C4-2B (cell line): ENCODE data around the gene NT5C1B.

ENCODE experiments used
- H3K27ac ChIP-seq: fragments of 450-650 bp; 2 replicates; pipeline ENCODE4 v1.5.1; 2017
- ZFX ChIP-seq: fragments of 450-650 bp; IDR thresholded peaks from 2 replicates; pipeline ENCODE4 v1.6.1; 2017
- TF ChIP-seq, protein P1 (sequence below): fragments of 450-650 bp; conservative IDR thresholded peaks from 2 replicates; pipeline ENCODE4 v1.5.1; 2017; ENCODE audit warnings: mild to moderate bottlenecking

Gene NT5C1B

DNA sequence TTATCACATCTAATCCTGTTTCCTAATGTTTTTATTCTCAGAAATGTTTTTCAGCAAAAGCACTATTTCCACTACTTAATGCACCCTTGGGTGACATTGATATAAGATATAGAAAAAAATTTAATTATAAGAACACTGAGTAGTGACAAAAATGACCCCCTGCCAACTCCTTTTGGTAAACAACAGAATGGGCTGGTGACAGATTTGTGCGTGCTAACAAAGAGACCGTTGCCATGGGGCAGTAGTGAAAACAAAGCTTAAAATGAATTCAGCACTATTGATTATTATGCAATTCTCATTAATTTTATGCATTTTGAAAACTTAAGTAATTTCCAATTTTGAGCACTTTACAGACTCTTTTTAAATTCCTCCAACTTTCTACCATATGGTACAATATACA, 62.0 kb downstream of the NT5C1B start:
- H3K27ac ChIP-seq = no peak overlapping the region
- TF ChIP-seq, protein P1, sequence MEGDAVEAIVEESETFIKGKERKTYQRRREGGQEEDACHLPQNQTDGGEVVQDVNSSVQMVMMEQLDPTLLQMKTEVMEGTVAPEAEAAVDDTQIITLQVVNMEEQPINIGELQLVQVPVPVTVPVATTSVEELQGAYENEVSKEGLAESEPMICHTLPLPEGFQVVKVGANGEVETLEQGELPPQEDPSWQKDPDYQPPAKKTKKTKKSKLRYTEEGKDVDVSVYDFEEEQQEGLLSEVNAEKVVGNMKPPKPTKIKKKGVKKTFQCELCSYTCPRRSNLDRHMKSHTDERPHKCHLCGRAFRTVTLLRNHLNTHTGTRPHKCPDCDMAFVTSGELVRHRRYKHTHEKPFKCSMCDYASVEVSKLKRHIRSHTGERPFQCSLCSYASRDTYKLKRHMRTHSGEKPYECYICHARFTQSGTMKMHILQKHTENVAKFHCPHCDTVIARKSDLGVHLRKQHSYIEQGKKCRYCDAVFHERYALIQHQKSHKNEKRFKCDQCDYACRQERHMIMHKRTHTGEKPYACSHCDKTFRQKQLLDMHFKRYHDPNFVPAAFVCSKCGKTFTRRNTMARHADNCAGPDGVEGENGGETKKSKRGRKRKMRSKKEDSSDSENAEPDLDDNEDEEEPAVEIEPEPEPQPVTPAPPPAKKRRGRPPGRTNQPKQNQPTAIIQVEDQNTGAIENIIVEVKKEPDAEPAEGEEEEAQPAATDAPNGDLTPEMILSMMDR = no peak
- TF ChIP-seq ZFX = no peak

DNA sequence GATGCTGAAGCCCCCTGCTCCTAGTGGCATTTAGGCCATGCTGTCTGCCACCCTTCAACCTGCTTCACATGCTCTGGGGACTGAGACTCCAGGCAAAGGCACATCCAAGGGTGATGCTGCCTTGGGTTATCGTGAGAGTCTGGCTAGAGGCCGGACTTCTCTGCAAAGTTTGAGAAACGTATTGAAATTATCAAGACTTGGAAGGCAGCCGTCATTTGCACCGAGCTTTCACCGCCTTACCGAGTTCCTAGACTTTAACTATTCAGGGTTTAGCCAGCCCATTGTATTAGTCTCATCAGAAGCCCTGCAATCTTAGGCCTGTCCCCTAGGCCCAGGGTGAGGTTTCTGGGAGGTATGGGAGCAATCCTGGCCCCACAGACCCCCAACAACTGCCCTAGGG, 62.9 kb downstream of the NT5C1B start:
- no peak overlapping the region for H3K27ac ChIP-seq
- TF ChIP-seq ZFX = no peak
- TF ChIP-seq, protein P1 = no peak

DNA sequence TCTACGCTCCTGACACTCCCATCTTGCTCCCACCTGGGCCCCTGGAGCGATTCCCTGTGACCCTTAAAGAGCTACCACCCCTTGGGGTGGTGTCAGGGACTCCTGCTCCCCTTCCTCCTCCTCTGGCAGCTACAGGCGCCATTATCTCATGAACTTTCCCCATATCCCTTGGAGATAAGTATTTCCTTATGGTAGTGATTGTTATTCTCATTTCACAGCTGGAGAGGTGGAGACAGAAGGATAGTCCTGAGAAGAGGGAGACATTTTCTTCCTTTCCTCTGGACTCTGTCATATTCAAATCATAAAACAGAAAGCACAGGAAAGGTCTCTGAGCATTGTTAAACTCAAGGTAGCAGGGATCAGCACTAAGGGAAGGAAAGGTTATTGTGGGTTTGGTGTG, 63.5 kb downstream of the NT5C1B start:
- TF ChIP-seq, protein P1 = no peak
- TF ChIP-seq ZFX = no peak
- no peak overlapping the region for H3K27ac ChIP-seq

DNA sequence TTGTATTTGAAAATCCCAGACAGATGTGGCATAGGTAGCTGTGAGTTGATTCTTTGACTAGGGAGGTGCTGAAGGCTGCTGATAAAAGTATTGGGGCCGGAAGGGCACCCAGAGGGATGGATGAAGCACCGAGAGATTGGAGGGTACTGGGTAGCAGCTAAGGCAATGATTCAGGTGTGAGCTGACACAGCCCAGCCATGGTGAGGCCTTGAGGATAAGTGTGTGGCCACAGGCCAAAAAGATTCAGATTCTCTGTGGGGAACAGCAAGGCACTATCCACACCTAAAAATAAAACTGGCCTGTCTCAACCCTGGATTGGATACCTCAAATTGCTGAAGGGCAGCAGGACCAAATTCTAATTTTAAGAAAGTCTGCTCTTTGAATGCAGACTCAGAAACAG, 64.1 kb downstream of the NT5C1B start:
- no peak overlapping the region for H3K27ac ChIP-seq
- no peak for TF ChIP-seq ZFX
- TF ChIP-seq, protein P1 = no peak

DNA sequence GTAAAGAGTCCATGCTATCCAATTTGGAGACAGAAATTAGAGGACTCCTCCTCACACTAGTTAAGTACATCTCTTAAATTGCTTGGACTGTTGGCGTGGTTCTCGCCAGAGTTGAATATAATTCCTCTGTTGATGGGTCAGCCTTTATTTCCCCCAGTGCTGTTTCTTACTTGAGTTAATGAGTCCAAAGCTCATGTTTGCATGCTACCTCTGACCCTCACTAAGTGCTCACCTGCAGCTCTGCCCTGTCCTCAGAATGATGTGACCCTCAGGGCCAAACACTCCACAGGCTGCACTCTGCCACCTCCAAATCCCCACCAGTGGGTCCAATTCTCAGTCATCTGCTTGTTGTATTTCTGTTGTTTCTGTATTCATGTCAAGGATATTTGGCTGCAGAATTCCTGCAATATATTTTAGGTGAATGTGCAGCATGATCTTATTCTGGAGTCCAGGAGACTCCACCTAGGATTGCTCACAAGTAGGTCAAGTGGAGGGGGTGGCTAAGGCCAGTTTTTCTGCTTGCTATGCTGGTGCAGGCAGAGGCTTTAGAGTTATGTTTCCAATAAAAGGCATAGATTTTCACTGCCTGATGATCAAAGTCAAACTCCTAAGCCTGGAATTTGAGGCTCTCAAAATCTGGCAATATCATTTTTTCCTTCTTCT, 66.8 kb downstream of the NT5C1B start:
- TF ChIP-seq, protein P1 = no peak
- TF ChIP-seq ZFX = no peak
- no peak overlapping the region for H3K27ac ChIP-seq

DNA sequence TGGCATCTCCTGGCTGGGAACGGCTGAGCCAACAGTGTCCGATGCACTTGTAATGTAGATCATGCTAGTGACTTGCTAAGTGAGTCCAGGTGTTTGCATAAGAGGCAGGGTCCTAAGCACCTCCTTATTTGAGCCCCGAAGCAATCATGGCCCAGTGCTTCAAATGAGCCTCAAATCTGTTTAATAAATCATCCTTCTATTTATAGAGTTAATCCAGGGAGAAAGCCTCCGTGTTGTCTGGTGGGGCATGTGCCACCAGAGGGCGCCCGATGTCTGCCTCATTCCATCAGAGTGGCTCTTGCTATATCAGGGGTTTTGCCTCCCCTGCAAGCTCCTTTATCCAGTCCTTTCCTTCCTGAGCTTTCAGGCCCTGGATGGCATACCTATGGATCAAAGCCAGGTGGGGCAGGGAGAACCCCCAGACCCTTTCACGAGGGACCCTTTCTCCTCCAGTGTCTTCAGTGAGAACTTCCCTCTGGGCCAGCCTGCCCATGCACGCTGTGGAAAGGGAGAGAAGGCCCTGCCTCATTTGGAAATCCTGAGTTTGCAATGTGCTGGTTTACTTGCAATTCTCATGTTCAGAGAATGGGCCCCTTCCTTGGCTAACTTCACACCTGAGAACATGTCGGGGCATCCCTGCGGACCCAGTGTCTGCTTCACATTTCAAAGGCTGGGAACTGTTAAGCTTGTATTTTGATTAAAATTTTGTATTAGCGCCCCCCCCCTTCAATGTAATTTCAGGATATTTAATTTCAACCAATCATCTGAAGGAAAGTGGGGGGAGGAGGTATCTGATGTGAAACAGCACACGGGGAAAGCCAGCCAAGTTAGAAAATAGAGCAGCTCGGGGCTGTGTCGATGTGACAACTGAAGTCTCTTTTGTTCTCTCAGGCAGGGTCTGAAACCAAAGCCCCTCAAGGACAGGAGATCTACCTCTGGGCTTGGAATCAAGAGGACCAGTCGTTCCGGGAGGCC, 68.6 kb downstream of the NT5C1B start:
- no peak overlapping the region for H3K27ac ChIP-seq
- TF ChIP-seq, protein P1 = peak; percentile 92
- no peak for TF ChIP-seq ZFX

DNA sequence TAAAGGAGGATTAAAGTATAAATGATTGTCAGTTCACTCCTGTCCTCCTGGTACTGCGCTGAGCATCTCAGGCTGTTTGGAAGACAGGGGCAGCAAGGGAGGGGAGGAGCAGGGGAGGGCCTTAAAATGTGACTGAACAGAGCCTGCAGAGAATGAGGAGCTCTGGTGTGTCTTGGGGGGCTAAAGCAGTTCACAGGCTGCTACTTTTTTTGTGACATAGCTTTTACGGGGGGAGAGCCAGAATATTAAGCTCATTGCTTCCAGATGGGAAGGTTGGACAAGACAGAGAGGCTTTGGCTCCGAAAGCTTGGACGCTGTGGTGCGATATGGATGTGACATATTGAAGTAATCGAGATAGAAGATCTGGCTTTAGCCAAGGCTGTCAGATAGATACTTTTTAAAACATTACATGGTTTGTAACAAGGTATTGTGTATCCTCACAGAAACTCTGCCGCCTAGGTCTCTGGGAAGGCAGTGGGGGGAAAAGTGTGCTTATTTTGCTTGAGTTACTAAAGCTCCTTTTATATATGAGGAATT, 69.4 kb downstream of the NT5C1B start:
- TF ChIP-seq, protein P1 = no peak
- TF ChIP-seq ZFX = no peak
- no peak overlapping the region for H3K27ac ChIP-seq
